ENCODE data around the gene TMEM163.
"Not testable (repeated sequence)": the region's sequence is repeated elsewhere in the genome, so short reads cannot be mapped to it uniquely, and the experiment has no call there.

Gene TMEM163

GRCh38 chr2:134512734-134513464 is 205.9 kb downstream of the TMEM163 start:
- DNase-seq: no peak

- DNase-seq: no peak
Observed at GRCh38 chr2:134508391-134508790, 210.4 kb downstream of the TMEM163 start.

- no peak for DNase-seq
Observed at GRCh38 chr2:134507697-134508096, 211.1 kb downstream of the TMEM163 start.

GRCh38 chr2:134507159-134507558 is 211.6 kb downstream of the TMEM163 start:
- DNase-seq: not testable (repeated sequence)

- DNase-seq: no peak
Observed at GRCh38 chr2:134505446-134505845, 213.4 kb downstream of the TMEM163 start.

GRCh38 chr2:134504586-134505336 is 214.0 kb downstream of the TMEM163 start:
- DNase-seq: no peak

GRCh38 chr2:134502104-134502503 is 216.7 kb downstream of the TMEM163 start:
- no peak for DNase-seq

- no peak for DNase-seq
Observed at GRCh38 chr2:134501476-134502091, 217.2 kb downstream of the TMEM163 start.

- DNase-seq: no peak
Observed at GRCh38 chr2:134500211-134500935, 218.4 kb downstream of the TMEM163 start.

- no peak for DNase-seq
Observed at GRCh38 chr2:134499307-134499926, 219.4 kb downstream of the TMEM163 start.

- DNase-seq: no peak
Observed at GRCh38 chr2:134498654-134499053, 220.1 kb downstream of the TMEM163 start.

- no peak for DNase-seq
Observed at GRCh38 chr2:134493797-134494196, 225.0 kb downstream of the TMEM163 start.

GRCh38 chr2:134491771-134492441 is 226.9 kb downstream of the TMEM163 start:
- DNase-seq: no peak

GRCh38 chr2:134491022-134491421 is 227.8 kb downstream of the TMEM163 start:
- no peak for DNase-seq

GRCh38 chr2:134490559-134490958 is 228.2 kb downstream of the TMEM163 start:
- no peak for DNase-seq

GRCh38 chr2:134489732-134490384 is 228.9 kb downstream of the TMEM163 start:
- no peak for DNase-seq

GRCh38 chr2:134482766-134483340 is 235.9 kb downstream of the TMEM163 start:
- DNase-seq: no peak

GRCh38 chr2:134482131-134482723 is 236.6 kb downstream of the TMEM163 start:
- no peak for DNase-seq

GRCh38 chr2:134479696-134480330 is 239.0 kb downstream of the TMEM163 start:
- DNase-seq: no peak

- not testable (repeated sequence) for DNase-seq
Observed at GRCh38 chr2:134476982-134477381, 241.8 kb downstream of the TMEM163 start.
